GM12878 (cell line): ENCODE data around the gene ENAH. TPM values are rescaled to one million over a fixed set of nuclear protein-coding genes. Genes with fewer than 3 reads are reported as not detected.

Experiments used
- ATAC-seq: fragments of 200-7000 bp; cut with Tn5 transposase; 3 replicates; pipeline ENCODE4 v1.9.1; 2020; ENCODE audit warnings: mild to moderate bottlenecking, moderate library complexity
- BruUV-seq: library from RNA; stranded (reverse); fragments of 400-500 nt; replicated peaks from 2 replicates; lab custom pipeline; 2021; lab: Mats Ljungman, UMichigan
- CTCF ChIA-PET: fragments of 300-600 bp; sonication (Branson Sonifier 250); formaldehyde crosslinking; extraction: SDS; loops from one replicate; lab custom pipeline; 2021; ENCODE audit warnings: inconsistent platforms; lab: Yijun Ruan, JAX
- POLR2A ChIA-PET: fragments of 350-600 bp; formaldehyde crosslinking; extraction: SDS; loops from one replicate; lab custom pipeline; 2021; ENCODE audit warnings: inconsistent platforms; lab: Charles Lee
- RAD21 ChIA-PET: fragments of 300-600 bp; sonication (Branson Sonifier 250); formaldehyde crosslinking; loops from one replicate; lab custom pipeline; 2023; ENCODE audit warnings: antibody characterized with exemption; ENCODE audit not compliant: unreplicated experiment; lab: Charles Lee
- SMC1A ChIA-PET: fragments of 300-600 bp; sonication (Branson Sonifier 250); formaldehyde crosslinking; loops from one replicate; lab custom pipeline; 2023; ENCODE audit not compliant: unreplicated experiment, uncharacterized antibody; lab: Charles Lee
- DNase-seq: peaks from one replicate; pipeline ENCODE4 v3.0.0-alpha.2; 2011; ENCODE audit warnings: low read depth, low spot score
- FAIRE-seq: peaks from 3 replicates; lab custom pipeline; 2011; peaks lifted over from hg19 to GRCh38; lab: Jason Lieb, UNC
- H2AFZ ChIP-seq: 2 replicates; pipeline ENCODE4 v1.6.0; 2011; ENCODE audit warnings: low read depth, low read length, control low read depth; ENCODE audit not compliant: control insufficient read depth
- H3K27ac ChIP-seq: 2 replicates; pipeline ENCODE4 v1.5.1; 2011; ENCODE audit warnings: control low read depth; ENCODE audit not compliant: control insufficient read depth, insufficient read depth
- H3K27me3 ChIP-seq, 2 experiments: replicated peaks in 1 of 2; 2 replicates each; pipeline versions ENCODE4 v1.6.0 to v1.6.1; 2011; ENCODE audit warnings: low read length in 1 of 2; ENCODE audit not compliant: control insufficient read depth in 2 of 2, insufficient read depth in 2 of 2
- H3K36me3 ChIP-seq, 2 experiments: 2 replicates each; pipeline ENCODE4 v1.5.1; 2011; ENCODE audit warnings: low read length in 1 of 2; ENCODE audit not compliant: control insufficient read depth in 2 of 2, insufficient read depth in 2 of 2
- H3K4me1 ChIP-seq: 2 replicates; pipeline ENCODE4 v1.6.1; 2011; ENCODE audit warnings: mild to moderate bottlenecking, low read length, moderate library complexity, mixed read lengths; ENCODE audit not compliant: control insufficient read depth, insufficient read depth
- H3K4me2 ChIP-seq: 2 replicates; pipeline ENCODE4 v1.6.0; 2011; ENCODE audit warnings: control low read depth; ENCODE audit not compliant: control insufficient read depth, insufficient read depth
- H3K4me3 ChIP-seq: fragments of 200-600 bp; sonication (generic); 2 replicates; pipeline ENCODE4 v1.5.1; 2016
- H3K79me2 ChIP-seq: 2 replicates; pipeline ENCODE4 v1.6.0; 2011; ENCODE audit warnings: low read length; ENCODE audit not compliant: control insufficient read depth, insufficient read depth
- H3K9ac ChIP-seq: 2 replicates; pipeline ENCODE4 v1.8.0; 2011; ENCODE audit warnings: low read length, control low read depth, mixed read lengths; ENCODE audit not compliant: control insufficient read depth, insufficient read depth
- H3K9me3 ChIP-seq: replicated peaks from 3 replicates; pipeline ENCODE4 v1.5.1; 2011; ENCODE audit warnings: mild to moderate bottlenecking, low read length; ENCODE audit not compliant: control insufficient read depth, insufficient read depth
- H4K20me1 ChIP-seq: 2 replicates; pipeline ENCODE4 v1.6.0; 2011; ENCODE audit not compliant: control insufficient read depth, insufficient read depth
- CBX5 ChIP-seq: sonication (generic); IDR thresholded peaks from 2 replicates; pipeline ENCODE4 v1.6.1; 2016; ENCODE audit warnings: low read depth, moderate library complexity, mild to moderate bottlenecking, inconsistent platforms
- E4F1 ChIP-seq: fragments of 450-650 bp; IDR thresholded peaks from 2 replicates; pipeline ENCODE4 v1.6.1; 2018; ENCODE audit warnings: borderline replicate concordance, mild to moderate bottlenecking; ENCODE audit not compliant: partially characterized antibody
- EP300 ChIP-seq, 2 experiments: fragments of 150-350 bp in 1 of 2; IDR thresholded peaks; 2 replicates each; pipeline ENCODE4 v1.6.1; 2011 to 2012; ENCODE audit warnings: low read depth in 2 of 2, low read length in 2 of 2, borderline replicate concordance in 1 of 2, improper control_type of control experiment in 1 of 2, inconsistent platforms in 1 of 2; ENCODE audit not compliant: control insufficient read depth in 1 of 2
- NR2C2 ChIP-seq: IDR thresholded peaks from 2 replicates; pipeline ENCODE4 v1.6.1; 2011; ENCODE audit warnings: borderline replicate concordance, low read depth; ENCODE audit not compliant: control insufficient read depth, insufficient read length
- RB1 ChIP-seq: fragments of 450-650 bp; formaldehyde crosslinking; IDR thresholded peaks from 2 replicates; pipeline ENCODE4 v1.6.1; 2017; ENCODE audit warnings: mild to moderate bottlenecking, borderline replicate concordance
- TCF3 ChIP-seq: IDR thresholded peaks from 2 replicates; pipeline ENCODE4 v1.6.1; 2012; ENCODE audit warnings: low read depth, mild to moderate bottlenecking, low read length, borderline replicate concordance; ENCODE audit not compliant: insufficient read depth
- ZBTB4 ChIP-seq: fragments of 450-650 bp; formaldehyde crosslinking; IDR thresholded peaks from 2 replicates; pipeline ENCODE4 v1.4.0; 2022; ENCODE audit warnings: mild to moderate bottlenecking, moderate library complexity
- ZNF207 ChIP-seq: fragments of 450-650 bp; IDR thresholded peaks from 2 replicates; pipeline ENCODE4 v1.6.1; 2014; ENCODE audit warnings: antibody characterized with exemption, mild to moderate bottlenecking, borderline replicate concordance
- ZNF622 ChIP-seq: fragments of 450-650 bp; IDR thresholded peaks from 2 replicates; pipeline ENCODE4 v1.6.1; 2017; ENCODE audit warnings: mild to moderate bottlenecking, inconsistent platforms
- WGBS: methylation state at CpG from one replicate; pipeline ENCODE4 v1.1.6; 2016; ENCODE audit warnings: low lambda C conversion rate; ENCODE audit not compliant: insufficient replicate concordance, insufficient coverage; ENCODE audit errors: missing lambda C conversion rate; 5-methylcytosine and 5-hydroxymethylcytosine counted together
- in situ Hi-C: fragments of 300-500 bp; cut with MboI; formaldehyde crosslinking; loops from 9 replicates; pipeline ENCODE4 v1.14.3; 2018; ENCODE audit warnings: mixed read lengths
- intact Hi-C: fragments of 100-400 bp; cut with micrococcal nuclease; formaldehyde crosslinking; loops from one replicate; pipeline ENCODE4 v1.14.2; 2022; ENCODE audit not compliant: unreplicated experiment
- polyA plus RNA-seq, 11 experiments: library from polyadenylated mRNA; depleted of rRNA in 4 of 11; unstranded in 6 of 11; stranded (reverse) in 5 of 11; fragments of >200 nt; fragmentation: Nextera tagmentation in 4 of 11; fragmentation: Illumina TruSeq in 1 of 11; extraction: Ambion mirVana in 4 of 11; extraction: Trizol in 1 of 11; gene quantifications; 1 replicate in 1 of 11; 2 replicates in 10 of 11; pipeline versions ENCODE4 v1.2.1 to v1.2.3, GENCODE V29; 2011 to 2016; ENCODE audit warnings: inconsistent platforms in 2 of 11, missing spikeins in 2 of 11, low read depth in 1 of 11
- total RNA-seq, 4 experiments: library from RNA; depleted of rRNA in 3 of 4; stranded (reverse); fragments of >200 nt in 3 of 4; fragmentation: Illumina TruSeq in 1 of 4; extraction: Trizol in 1 of 4; gene quantifications; 2 replicates each; pipeline versions ENCODE4 v1.2.1 to v1.2.3, GENCODE V29; 2013 to 2021
- TF ChIP-seq, protein P1 (sequence below): fragments of 450-650 bp; IDR thresholded peaks from 2 replicates; pipeline ENCODE4 v1.6.1; 2017; ENCODE audit warnings: mild to moderate bottlenecking, low read depth, inconsistent platforms; ENCODE audit not compliant: poor library complexity, severe bottlenecking

The ENAH gene
- total and polyA plus RNA-seq, 10 of the 15 experiments (the other 5 are each of a cell fraction or from before 2014, with no cell fraction given), result under 0.01 to 0.62 (median 0.06) TPM; not detected in 5

GRCh38 chr1:225506727-225507126, 146.2 kb downstream of the ENAH start (continued):
- no peak for TF ChIP-seq ZNF622
- TF ChIP-seq, protein P1, sequence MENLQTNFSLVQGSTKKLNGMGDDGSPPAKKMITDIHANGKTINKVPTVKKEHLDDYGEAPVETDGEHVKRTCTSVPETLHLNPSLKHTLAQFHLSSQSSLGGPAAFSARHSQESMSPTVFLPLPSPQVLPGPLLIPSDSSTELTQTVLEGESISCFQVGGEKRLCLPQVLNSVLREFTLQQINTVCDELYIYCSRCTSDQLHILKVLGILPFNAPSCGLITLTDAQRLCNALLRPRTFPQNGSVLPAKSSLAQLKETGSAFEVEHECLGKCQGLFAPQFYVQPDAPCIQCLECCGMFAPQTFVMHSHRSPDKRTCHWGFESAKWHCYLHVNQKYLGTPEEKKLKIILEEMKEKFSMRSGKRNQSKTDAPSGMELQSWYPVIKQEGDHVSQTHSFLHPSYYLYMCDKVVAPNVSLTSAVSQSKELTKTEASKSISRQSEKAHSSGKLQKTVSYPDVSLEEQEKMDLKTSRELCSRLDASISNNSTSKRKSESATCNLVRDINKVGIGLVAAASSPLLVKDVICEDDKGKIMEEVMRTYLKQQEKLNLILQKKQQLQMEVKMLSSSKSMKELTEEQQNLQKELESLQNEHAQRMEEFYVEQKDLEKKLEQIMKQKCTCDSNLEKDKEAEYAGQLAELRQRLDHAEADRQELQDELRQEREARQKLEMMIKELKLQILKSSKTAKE, result no peak
- no peak for TF ChIP-seq E4F1
- no peak for TF ChIP-seq TCF3
- TF ChIP-seq CBX5, result no peak
- TF ChIP-seq ZNF207, result no peak
- TF ChIP-seq RB1, result no peak
- no peak for TF ChIP-seq NR2C2

DNA sequence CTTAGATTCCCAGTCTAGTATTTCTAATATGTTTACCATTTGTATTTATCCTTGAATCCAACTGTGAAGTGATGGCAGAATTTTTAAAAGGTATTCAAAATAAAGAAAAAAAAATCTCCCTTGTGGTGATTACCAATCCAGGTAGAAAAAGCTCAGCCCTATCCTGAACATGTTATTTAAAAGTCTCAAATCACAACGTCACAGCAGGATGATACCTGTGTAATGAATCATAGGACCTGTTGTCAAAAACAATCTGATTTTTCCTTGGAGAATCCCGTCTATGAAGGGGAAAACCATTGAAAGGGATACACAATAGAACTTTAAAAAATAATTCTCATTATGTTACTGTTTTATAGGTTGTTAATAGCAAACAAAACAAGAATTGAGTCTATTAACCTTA, 148.1 kb downstream of the ENAH start:
- Histone ChIP-seq H3K4me2 (no peak overlapping the region), H3K9me3 (no peaks in the 10 kb centered on the region), H3K27me3 (no peaks in the 10 kb centered on the region), H3K36me3 (no peaks in the 10 kb centered on the region), H2AFZ (no peak overlapping the region), H3K4me1 (no peaks in the 10 kb centered on the region), H3K4me3 (no peak overlapping the region), H3K79me2 (no peaks in the 10 kb centered on the region), H3K9ac (no peak overlapping the region), H4K20me1 (no peaks in the 10 kb centered on the region), H3K27ac (no peak overlapping the region)
- ATAC-seq (no peak), FAIRE-seq (no peak), DNase-seq (no peak)
- SMC1A ChIA-PET, result interaction anchor here (1.5 kb wide), 1 partner anchor 11 kb away, joined by 3 read pairs; no protein-coding TSS in a partner anchor
- BruUV-seq, result no TSS peak
- in situ Hi-C loops, result no loop called here
- intact Hi-C loops, result loop anchor here (5.0 kb wide), 1 partner anchor 258 kb away; no protein-coding TSS in a partner anchor
- POLR2A ChIA-PET, result interaction anchor here (0.5 kb wide), 1 partner anchor 78 kb away, joined by 5 read pairs; no protein-coding TSS in a partner anchor
- 2% methylated on average over 2 of the region's 2 CpGs for WGBS
- RAD21 ChIA-PET, result no interaction called here
- CTCF ChIA-PET, result interaction anchor here (1.0 to 1.7 kb wide), 2 partner anchors 11 to 26 kb away, joined by 3 to 5 read pairs; no protein-coding TSS in a partner anchor
- TF ChIP-seq EP300 (IDR thresholded peaks at IDR 0.05; ENCODE audit: borderline replicate concordance in 1 of 2, control insufficient read depth in 1 of 2, low read depth in 2 of 2, low read length in 2 of 2), result no peak
- no peak for TF ChIP-seq ZBTB4
